ENCODE results near the gene CD164.

The CD164 gene

GRCh38 chr6:109381747-109382575 is at the start of gene CD164:
Gene CD164 (minus strand): TSS chr6:109382467. CDS start chr6:109382378, 89 bp downstream.
- peak; percentile 94 for DNase-seq

GRCh38 chr6:109429496-109429895 is 47.2 kb upstream of the CD164 start:
- no peak for DNase-seq

GRCh38 chr6:109428889-109429477 is 46.7 kb upstream of the CD164 start:
- no peak for DNase-seq

- DNase-seq: no peak
Measured at GRCh38 chr6:109424946-109425345, 42.7 kb upstream of the CD164 start.

- DNase-seq: no peak
Measured at GRCh38 chr6:109421184-109421583, 38.9 kb upstream of the CD164 start.

- no peak for DNase-seq
Measured at GRCh38 chr6:109420751-109421150, 38.5 kb upstream of the CD164 start.

- DNase-seq: no peak
Measured at GRCh38 chr6:109417646-109418045, 35.4 kb upstream of the CD164 start.

GRCh38 chr6:109411034-109411433 is 28.8 kb upstream of the CD164 start:
- DNase-seq: no peak

- DNase-seq: no peak
Measured at GRCh38 chr6:109406196-109406595, 23.9 kb upstream of the CD164 start.

GRCh38 chr6:109397020-109397419 is 14.8 kb upstream of the CD164 start:
- no peak for DNase-seq

- DNase-seq: no peak
Measured at GRCh38 chr6:109396046-109396718, 13.9 kb upstream of the CD164 start.

GRCh38 chr6:109393886-109394281 is 11.6 kb upstream of the CD164 start:
- DNase-seq: no peak

GRCh38 chr6:109393157-109393885 is 11.1 kb upstream of the CD164 start:
- no peak for DNase-seq

GRCh38 chr6:109389650-109390274 is 7.5 kb upstream of the CD164 start:
- DNase-seq: no peak

- no peak for DNase-seq
Measured at GRCh38 chr6:109388265-109388664, 6.0 kb upstream of the CD164 start.

- no peak for DNase-seq
Measured at GRCh38 chr6:109383438-109383940, 1.2 kb upstream of the CD164 start.

- DNase-seq: peak; percentile 92
Measured at GRCh38 chr6:109382576-109383437, 540 bp upstream of the CD164 start.

GRCh38 chr6:109381061-109381746 is 1.1 kb downstream of the CD164 start:
- peak; percentile 15 for DNase-seq

- no peak for DNase-seq
Measured at GRCh38 chr6:109379711-109380110, 2.6 kb downstream of the CD164 start.

GRCh38 chr6:109377717-109378116 is 4.5 kb downstream of the CD164 start:
- no peak for DNase-seq

Measured in stimulated activated CD4-positive, alpha-beta T cell treated with anti-CD3 and anti-CD28 coated beads, Interleukin-4, amount 100 ng/mL, for 24 hours (primary cell).